Ishikawa (cell line): ENCODE results near the gene CADM1.

Experiments used
- CEBPB ChIP-seq: IDR thresholded peaks from 2 replicates; pipeline ENCODE4 v1.6.1; 2012
- CREB1 ChIP-seq: IDR thresholded peaks from 2 replicates; pipeline ENCODE4 v1.6.1; 2012; ENCODE audit warnings: low read depth
- EGR1 ChIP-seq: IDR thresholded peaks from 2 replicates; pipeline ENCODE4 v1.6.1; 2012
- EP300 ChIP-seq: IDR thresholded peaks from 2 replicates; pipeline ENCODE4 v1.6.1; 2012; ENCODE audit warnings: borderline replicate concordance
- FOXM1 ChIP-seq: IDR thresholded peaks from 2 replicates; pipeline ENCODE4 v1.6.1; 2012; ENCODE audit warnings: low read depth, borderline replicate concordance
- NFIC ChIP-seq: IDR thresholded peaks from 2 replicates; pipeline ENCODE4 v1.6.1; 2012
- RAD21 ChIP-seq: IDR thresholded peaks from 2 replicates; pipeline ENCODE4 v1.6.1; 2012; ENCODE audit warnings: low read depth
- TAF1 ChIP-seq: IDR thresholded peaks from 2 replicates; pipeline ENCODE4 v1.6.1; 2012; ENCODE audit warnings: low read depth, mild to moderate bottlenecking
- TCF12 ChIP-seq: IDR thresholded peaks from 2 replicates; pipeline ENCODE4 v1.6.1; 2012; ENCODE audit warnings: low read depth
- TEAD4 ChIP-seq: IDR thresholded peaks from 2 replicates; pipeline ENCODE4 v1.6.1; 2012
- YY1 ChIP-seq: IDR thresholded peaks from 2 replicates; pipeline ENCODE4 v1.6.1; 2012; ENCODE audit warnings: low read depth
- ZBTB7A ChIP-seq: IDR thresholded peaks from 2 replicates; pipeline ENCODE4 v1.6.1; 2012; ENCODE audit warnings: low read depth
- TF ChIP-seq, protein P1 (sequence below): IDR thresholded peaks from 2 replicates; pipeline ENCODE4 v1.6.1; 2012
- TF ChIP-seq, protein P2 (sequence below): IDR thresholded peaks from 2 replicates; pipeline ENCODE4 v1.6.1; 2012
- TF ChIP-seq, protein P3 (sequence below): IDR thresholded peaks from 2 replicates; pipeline ENCODE4 v1.6.1; 2012; ENCODE audit warnings: low read depth, mild to moderate bottlenecking

The CADM1 gene

DNA sequence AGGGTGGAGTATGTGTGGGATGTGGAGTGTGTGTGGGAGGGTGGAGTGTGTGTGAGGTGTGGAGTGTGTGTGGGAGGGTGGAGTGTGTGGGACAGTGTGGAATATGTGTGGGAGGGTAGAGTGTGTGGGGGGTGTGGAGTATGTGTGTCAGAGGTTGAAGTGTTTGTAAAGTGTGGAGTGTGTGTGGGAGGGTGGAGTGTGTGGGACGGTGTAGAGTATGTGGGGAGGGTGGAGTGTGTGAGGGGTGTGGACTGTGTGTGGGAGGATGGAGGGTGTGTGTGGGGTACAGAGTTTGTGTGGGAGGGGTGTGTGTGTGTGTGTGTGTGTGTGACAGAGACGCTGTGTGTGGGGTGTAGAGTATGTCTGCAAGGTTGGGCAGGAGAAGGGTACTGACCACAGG, 355.5 kb downstream of the CADM1 start:
- TF ChIP-seq TAF1 (no peak), CREB1 (no peak), ZBTB7A (no peak), TCF12 (no peak)
- TF ChIP-seq, protein P1, sequence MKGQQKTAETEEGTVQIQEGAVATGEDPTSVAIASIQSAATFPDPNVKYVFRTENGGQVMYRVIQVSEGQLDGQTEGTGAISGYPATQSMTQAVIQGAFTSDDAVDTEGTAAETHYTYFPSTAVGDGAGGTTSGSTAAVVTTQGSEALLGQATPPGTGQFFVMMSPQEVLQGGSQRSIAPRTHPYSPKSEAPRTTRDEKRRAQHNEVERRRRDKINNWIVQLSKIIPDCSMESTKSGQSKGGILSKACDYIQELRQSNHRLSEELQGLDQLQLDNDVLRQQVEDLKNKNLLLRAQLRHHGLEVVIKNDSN = no peak

DNA sequence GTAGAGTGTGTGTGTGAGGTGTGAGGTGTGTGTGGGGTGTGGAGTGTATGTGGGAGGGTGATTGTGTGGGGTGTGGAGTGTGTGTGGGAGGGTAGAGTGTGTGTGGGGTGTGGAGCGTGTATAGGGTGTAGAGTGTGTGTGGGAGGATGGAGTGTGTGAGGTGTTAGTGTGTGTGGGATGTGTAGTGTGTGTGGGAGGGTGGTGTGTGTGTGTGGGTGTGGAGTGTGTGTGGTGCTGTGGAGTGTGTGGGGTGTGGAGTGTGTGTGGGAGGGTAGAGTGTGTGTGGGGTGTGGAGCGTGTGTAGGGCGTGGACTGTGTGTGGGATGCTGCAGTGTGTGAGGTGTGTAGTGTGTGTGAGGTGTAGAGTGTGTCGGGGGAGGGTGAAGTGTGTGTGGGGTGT, 356.1 kb downstream of the CADM1 start:
- TF ChIP-seq CREB1 (no peak), EP300 (no peak), TCF12 (no peak), EGR1 (no peak), ZBTB7A (no peak)

DNA sequence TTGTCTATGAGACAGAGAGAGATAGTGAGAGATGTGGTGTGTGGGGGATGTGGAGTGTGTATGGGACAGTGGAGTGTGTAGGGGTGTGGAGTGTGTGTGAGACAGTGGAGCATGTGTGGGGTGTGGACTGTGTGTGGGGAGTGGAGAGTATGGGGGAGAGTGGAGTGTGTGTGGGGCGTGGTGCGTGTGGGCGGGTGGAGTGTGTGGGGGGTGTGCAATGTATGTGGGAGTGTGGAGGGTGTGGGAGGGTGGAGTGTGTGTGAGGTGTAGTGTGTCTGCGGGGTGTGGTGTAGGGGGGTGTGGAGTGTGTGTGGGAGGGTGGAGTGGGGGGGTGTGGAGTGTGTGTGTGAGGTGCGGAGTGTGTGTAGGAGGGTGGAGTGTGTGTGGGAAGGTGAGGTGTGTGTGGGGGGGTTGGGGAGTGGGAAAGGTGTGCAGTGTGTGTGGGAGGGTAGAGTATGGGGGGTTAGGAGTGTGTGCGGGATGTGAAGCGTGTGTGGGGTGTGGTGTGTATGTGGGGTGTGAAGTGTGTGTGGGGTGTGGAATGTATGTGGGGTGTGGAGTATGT, 356.9 kb downstream of the CADM1 start:
- TF ChIP-seq ZBTB7A = no peak
- no peak for TF ChIP-seq EGR1

DNA sequence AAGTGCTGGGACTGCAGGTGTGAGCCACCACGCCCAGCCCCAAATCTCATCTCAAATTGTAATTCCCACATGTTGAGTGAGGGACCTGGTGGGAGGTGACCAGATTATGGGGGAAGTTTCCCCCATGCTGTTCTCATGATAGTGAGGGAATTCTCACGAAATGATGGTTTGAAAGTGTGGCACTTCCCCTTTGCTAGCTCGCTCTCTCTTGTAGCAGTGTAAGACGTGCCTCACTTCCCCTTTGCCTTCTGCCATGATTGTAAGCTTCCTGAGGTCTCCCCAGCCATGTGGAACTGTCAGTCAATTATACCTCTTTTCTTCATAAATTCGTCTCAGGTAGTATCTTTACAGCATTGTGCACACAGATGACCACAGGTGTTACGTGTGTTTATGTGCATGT, 357.8 kb downstream of the CADM1 start:
- TF ChIP-seq EP300 (no peak), FOXM1 (no peak), TAF1 (no peak), TEAD4 (no peak), YY1 (no peak), CEBPB (no peak), NFIC (no peak), EGR1 (no peak), CREB1 (no peak), RAD21 (no peak), ZBTB7A (no peak)
- TF ChIP-seq, protein P1 = no peak
- TF ChIP-seq, protein P2, sequence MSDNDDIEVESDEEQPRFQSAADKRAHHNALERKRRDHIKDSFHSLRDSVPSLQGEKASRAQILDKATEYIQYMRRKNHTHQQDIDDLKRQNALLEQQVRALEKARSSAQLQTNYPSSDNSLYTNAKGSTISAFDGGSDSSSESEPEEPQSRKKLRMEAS = no peak
- TF ChIP-seq, protein P3, sequence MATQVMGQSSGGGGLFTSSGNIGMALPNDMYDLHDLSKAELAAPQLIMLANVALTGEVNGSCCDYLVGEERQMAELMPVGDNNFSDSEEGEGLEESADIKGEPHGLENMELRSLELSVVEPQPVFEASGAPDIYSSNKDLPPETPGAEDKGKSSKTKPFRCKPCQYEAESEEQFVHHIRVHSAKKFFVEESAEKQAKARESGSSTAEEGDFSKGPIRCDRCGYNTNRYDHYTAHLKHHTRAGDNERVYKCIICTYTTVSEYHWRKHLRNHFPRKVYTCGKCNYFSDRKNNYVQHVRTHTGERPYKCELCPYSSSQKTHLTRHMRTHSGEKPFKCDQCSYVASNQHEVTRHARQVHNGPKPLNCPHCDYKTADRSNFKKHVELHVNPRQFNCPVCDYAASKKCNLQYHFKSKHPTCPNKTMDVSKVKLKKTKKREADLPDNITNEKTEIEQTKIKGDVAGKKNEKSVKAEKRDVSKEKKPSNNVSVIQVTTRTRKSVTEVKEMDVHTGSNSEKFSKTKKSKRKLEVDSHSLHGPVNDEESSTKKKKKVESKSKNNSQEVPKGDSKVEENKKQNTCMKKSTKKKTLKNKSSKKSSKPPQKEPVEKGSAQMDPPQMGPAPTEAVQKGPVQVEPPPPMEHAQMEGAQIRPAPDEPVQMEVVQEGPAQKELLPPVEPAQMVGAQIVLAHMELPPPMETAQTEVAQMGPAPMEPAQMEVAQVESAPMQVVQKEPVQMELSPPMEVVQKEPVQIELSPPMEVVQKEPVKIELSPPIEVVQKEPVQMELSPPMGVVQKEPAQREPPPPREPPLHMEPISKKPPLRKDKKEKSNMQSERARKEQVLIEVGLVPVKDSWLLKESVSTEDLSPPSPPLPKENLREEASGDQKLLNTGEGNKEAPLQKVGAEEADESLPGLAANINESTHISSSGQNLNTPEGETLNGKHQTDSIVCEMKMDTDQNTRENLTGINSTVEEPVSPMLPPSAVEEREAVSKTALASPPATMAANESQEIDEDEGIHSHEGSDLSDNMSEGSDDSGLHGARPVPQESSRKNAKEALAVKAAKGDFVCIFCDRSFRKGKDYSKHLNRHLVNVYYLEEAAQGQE = no peak

DNA sequence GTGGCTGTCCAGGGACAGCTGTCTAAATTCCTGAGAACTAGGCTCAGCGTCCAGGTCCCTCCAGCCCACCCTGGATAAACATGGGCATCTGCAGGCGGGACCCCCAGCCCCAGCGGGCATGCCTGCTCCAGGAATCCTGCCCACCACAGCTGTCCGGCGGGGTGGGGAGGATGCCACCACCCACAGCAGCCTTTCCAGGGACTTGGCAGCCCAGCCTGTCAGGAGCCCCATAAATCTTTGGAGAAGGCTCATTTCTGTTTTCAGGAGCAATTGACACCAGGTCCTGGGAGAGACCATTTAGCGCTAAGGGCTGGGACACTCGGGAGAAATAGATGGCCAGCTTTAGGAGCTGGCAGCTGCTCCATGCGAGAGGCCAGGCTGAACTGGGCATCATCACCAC, 358.9 kb downstream of the CADM1 start:
- TF ChIP-seq, protein P2 = no peak
- TF ChIP-seq TAF1 = no peak
- TF ChIP-seq CEBPB = no peak
- TF ChIP-seq TCF12 = no peak
- no peak for TF ChIP-seq TEAD4
- TF ChIP-seq, protein P3 = no peak
- TF ChIP-seq NFIC = no peak
- no peak for TF ChIP-seq EP300
- no peak for TF ChIP-seq YY1
- TF ChIP-seq EGR1 = no peak
- TF ChIP-seq, protein P1 = no peak

DNA sequence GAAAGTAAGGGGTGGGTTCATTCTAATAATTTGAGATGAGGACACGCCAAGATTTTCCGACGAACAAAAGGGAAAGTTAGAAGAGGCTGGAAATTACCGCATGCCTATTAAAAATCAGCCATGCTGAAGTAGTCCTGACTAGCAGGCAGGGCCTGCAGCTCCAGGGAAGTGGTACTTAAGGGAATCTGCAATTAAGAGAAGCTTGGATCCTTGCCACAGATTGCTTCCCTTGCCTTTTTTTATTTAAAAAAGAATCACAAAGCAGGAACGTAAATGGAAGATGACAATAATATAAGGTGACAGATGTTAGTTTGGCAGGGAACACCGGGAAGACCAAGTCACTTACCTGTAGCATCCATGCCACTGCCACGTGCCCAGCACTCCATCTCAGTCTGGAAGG, 359.3 kb downstream of the CADM1 start:
- TF ChIP-seq, protein P2 = no peak
- no peak for TF ChIP-seq EGR1
- TF ChIP-seq YY1 = no peak
- no peak for TF ChIP-seq TCF12
- TF ChIP-seq CEBPB = no peak
- TF ChIP-seq CREB1 = no peak
- TF ChIP-seq, protein P1 = no peak
- no peak for TF ChIP-seq RAD21
- no peak for TF ChIP-seq FOXM1
- TF ChIP-seq ZBTB7A = no peak
- TF ChIP-seq TEAD4 = no peak
- TF ChIP-seq, protein P3 = no peak
- no peak for TF ChIP-seq EP300
- no peak for TF ChIP-seq NFIC
- TF ChIP-seq TAF1 = no peak
